Muscle of back (tissue), 13 donors: ENCODE measurements around the gene TAS2R30. TPM values are rescaled to one million over a fixed set of nuclear protein-coding genes. Genes with fewer than 3 reads are reported as not detected.
A peak's percentile ranks its signal among the peaks of the same experiment; 100 is the strongest.

Experiments
- DNase-seq, 3 donors: peaks; one replicate each; pipeline versions ENCODE4 v3.0.0 to v3.0.0-alpha.2; 2013
- long read RNA-seq, 9 donors: transcript quantifications; one replicate each; lab custom pipeline, GENCODE V29; 2026
- polyA plus RNA-seq, 10 donors: library from polyadenylated mRNA; unstranded; fragments of 120-200 nt; gene quantifications; one replicate each; pipeline ENCODE4 v1.2.1, GENCODE V29; 2013; ENCODE audit not compliant: insufficient read length in 10 of 10

The TAS2R30 gene, protein sequence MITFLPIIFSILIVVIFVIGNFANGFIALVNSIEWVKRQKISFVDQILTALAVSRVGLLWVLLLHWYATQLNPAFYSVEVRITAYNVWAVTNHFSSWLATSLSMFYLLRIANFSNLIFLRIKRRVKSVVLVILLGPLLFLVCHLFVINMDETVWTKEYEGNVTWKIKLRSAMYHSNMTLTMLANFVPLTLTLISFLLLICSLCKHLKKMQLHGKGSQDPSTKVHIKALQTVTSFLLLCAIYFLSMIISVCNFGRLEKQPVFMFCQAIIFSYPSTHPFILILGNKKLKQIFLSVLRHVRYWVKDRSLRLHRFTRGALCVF
- polyA plus RNA-seq = under 1 TPM in 8 of 10 donors, not detected in 2; 0.10 to 0.46 (median 0.14) TPM
- long read RNA-seq, donor 1 = 0 reads
- long read RNA-seq, donor 2 = 0 reads
- long read RNA-seq, donor 3 = 0 reads
- long read RNA-seq, donor 4 = 0 reads
- long read RNA-seq, donor 5 = 0 reads
- long read RNA-seq, donor 6 = 0 reads
- long read RNA-seq, donor 7 = 0 reads
- long read RNA-seq, donor 8, partial matches to known transcripts = 0 of 1 reads
- long read RNA-seq, donor 8, other reads (novel, unspliced or antisense) = 0 of 1 reads
- long read RNA-seq, donor 9 = 0 reads

DNA sequence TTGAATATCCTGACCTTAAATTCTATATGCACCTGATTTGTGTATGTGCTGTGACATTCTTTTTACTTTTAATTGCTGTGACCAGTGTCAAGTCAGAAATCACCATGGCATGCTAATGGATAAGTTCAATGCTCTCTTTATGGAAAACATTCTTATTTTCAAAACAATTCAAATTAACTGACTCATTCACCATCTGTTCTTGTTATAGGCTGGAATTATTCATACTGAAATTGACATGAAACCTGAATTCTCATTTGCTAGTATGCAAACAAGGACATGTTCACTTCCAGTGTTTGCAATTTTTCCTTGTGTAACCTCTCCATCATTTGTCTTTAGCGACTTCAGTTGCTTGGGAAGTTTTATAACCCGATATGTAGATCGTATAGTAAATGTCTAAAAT, at the start of gene TAS2R30:
TSS of gene TAS2R30 (minus strand) at position 340 of the 400 bp plus-strand sequence. CDS start 400 bp downstream, outside the sequence.
- DNase-seq = no peak

DNA sequence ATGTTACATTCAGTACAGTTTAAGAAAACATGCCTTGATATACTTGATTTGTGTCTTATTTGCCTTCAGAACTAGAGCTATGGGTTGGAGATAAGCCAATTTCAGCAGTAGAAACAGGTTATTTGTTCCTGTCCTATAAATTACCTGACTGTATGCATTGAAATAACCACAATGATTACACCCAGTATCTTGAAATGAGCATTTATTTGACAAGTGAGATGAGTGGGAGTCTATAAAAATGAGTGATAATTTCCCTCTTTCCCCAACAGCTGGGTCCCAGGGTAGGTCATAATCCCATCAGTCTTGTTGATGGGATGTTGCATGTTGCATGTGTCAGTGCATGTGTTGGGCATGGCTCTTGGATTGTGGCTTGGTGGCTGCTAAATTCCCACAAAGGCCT, 48.6 kb upstream of the TAS2R30 start:
- DNase-seq = no peak

DNA sequence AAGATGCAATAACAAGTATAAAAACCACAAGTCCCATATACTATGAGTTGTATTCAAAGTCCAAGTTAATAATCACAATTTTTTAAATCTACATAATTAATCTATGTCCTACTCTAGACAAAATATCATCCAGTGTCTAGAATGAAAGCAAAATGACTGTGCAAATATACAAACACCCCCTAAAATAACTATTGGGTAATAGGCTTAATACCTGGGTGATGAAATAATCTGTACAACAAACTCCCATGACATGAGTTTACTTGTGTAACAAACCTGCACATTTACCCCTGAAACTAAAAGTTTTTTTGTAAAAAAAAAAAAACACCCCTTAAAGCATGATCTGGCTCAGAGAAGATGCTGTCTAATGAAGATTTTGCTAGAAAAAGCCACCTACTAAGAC, 48.1 kb upstream of the TAS2R30 start:
- no peak for DNase-seq

DNA sequence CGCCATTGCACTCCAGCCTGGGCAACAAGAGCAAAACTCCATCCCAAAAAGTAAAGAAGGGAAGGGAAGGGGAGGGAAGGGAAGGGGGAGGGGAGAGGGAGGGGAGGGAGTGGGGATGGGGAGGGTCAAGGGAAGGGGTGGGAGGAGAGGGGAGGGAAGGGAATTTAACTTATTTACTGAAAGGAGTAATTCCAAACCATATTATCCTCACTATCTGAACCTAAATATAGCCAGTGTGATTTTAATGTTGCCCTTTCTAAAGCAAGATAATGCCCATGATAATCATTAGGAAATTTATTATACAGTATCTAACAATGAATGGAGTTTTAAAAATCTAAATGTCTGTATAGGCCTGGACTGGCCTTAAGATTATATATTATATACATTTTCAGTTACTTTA, 43.8 kb upstream of the TAS2R30 start:
- DNase-seq = no peak

DNA sequence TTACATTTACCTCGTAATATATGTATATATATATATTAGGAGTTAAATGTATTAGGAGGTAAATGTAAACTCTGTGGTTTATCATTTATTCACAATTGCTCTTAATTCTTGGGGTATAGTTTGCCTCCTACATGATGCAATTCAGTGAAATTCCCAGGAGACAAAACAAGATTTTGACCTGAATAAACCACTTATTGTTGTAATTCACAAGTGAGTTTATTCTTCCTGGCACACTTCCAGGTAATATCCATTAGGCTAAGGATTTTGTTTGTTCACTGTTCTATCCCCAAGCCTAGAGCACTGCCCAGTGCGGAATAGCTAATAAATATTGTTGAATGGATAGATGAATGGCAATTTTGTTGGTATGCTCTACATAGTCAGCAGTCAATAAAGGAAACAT, 39.6 kb upstream of the TAS2R30 start:
- no peak for DNase-seq

DNA sequence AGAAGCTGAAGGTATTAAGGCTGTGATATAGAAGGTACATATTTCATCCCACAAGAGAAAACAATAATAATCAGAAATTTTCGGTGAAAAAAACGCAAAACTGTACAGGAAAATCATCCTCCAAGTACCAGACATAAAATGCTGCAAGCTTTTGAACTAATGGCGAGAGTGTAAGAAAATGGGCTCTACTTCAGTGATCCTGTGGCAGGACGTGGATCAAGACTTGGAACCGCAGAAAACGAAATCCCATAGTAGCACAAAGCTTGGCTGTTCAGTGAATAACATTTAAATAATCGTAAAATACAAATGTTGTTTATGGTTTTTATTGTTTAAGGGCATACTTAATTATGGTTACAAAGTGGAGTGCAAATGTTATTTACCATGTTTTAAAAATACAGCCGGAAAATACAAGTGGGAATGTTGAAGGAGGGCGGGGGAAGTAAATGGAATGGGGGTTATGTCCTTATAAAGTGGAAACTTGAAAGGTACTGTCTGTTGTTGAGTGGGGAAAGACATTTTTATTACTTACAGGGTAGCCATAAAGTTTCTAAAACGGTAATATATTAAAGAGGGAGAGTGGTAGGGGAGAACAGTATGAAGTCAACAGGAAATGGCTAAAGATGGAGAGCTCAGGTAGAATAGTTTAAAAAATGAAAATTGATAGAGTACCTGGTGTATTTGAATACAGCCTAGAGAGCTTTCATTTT, 37.7 kb upstream of the TAS2R30 start:
- peak in 2 of 3 donors; percentile 28 to 75 for DNase-seq

DNA sequence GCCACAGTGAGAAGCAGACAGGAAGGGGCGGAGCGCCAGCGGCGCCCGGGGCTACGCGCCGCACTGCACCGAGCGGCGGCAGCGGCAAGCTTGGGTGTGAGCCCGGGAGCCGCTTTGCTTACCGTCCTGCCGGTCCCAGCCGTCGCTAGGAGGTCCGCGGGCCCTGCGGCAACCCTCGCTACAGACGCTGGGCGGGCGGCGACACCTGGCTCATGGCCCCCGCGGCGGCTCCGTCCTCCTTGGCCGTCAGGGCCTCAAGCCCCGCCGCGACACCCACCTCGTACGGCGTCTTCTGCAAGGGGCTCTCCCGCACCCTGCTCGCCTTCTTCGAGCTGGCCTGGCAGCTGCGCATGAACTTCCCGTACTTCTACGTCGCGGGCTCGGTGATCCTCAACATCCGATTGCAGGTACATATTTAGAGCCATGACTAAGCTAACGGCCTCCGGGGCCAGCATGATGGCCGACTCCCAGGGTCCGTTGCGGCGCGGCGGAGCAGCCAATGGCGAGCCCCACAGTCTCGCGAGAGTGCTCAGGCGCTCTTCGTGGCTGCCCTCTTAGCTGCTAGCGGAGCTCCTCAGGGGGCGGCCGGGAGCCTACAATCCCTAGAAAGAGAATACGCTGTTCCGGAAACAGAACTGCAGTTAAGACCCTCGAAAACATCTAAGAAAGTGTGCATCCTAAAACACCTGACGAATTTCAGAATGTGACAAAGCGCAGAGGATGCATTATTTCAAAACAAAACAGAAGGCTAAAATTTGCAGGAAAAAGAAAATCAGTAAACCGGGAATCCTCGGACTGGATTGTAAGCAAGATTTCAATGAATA, 36.9 kb upstream of the TAS2R30 start, which contains the start of gene SMIM10L1:
TSS of gene SMIM10L1 (plus strand) at position 50 of the 824 bp plus-strand sequence. CDS start at position 213, 163 bp downstream.
- DNase-seq = peak; percentile 95 to 99 (median 96)

DNA sequence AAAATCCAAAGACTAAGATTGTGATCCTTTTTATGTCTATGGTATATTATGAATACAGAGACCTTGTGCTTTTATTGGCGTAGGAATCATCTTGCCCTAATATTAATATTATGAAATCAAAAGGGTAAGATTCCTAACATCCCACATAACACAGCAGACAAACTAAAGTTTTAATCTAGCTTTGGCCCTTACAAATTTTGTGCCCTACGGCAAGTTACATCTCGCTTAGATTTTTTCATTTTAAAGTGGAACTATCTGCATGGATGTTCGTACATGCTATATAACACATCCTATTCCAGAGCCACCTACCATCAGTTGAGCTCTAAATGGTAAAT, 36.3 kb upstream of the TAS2R30 start:
- no peak for DNase-seq

DNA sequence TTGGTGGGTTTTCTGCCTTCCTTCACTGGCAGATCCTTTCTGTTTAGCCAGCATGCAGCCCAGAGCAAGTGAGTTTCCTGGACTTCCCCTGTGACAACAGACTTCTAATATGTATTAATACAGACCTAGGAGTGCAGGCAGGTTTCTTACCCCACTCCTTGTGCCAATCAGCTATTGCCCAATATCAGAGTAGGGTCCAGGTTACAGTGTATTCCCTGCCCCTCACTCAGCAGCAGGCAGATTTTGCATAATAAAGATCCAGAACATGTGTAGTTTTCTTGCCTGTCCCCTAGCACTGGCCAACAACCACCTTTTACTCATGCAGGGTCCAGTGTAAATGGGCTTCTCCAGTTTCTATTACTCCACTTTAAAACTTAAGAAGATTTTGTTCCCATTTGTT, 31.9 kb upstream of the TAS2R30 start:
- DNase-seq = no peak

DNA sequence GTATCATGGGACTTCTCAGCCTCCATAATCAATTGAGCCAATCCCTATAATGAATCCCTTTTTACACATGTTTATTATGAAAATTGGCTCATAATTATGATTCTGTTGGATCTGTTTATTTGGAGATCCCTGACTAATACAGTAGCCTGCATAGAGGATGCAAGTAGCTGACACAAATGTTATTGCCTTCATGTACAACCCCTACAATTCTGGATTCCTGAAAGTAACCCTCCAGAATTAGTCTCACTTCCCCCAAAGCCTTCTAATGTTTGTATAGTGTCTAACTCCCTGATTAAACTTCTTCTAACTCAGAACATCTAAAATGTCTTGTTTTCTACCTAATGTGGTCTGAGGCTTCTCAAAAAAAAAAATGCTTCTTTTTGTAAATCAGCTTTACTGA, 29.9 kb upstream of the TAS2R30 start:
- DNase-seq = no peak

DNA sequence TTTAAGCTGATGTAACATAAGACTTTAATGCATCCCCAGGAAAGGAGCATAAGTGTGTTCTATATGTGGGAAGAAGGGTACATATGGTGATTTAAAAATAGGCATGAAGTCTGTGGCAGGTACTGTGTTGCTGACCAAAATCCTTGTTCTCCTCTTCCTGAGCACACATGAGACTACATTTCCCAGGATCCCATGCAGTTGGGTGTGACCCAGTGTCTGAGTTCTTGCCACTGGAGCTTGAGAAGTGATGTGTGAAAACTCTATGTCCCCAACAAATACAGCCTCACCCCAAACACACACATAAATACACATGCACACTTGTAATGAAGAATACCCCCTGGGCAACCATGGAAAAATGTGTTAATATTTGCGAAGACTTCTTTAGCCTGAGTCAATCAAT, 28.1 kb upstream of the TAS2R30 start:
- DNase-seq = no peak

DNA sequence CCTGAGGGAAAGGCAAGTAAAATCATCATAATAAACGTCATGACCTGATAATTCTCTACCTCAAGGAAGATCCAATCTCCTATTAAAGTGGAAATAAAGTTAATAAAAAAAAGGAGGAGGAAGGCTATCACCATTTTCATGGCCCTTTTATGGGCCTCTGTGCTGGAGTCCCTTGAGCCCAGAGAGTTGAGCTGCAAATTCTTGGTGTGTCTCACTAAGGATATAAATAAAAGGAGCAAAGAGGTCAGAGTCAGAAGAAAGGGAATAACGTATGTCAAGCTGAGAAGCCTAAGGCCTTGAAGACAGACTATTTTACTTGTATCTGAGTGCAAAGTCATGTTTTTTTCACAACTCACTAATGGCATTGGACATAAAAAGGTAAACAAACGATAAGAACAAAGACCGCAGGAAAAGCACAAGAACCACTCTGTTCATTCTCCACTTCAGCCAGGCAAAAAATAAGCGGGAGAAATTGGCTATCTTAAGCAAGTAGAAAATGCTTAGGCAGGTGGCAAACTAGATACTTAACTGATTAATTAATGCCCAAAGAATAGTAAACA, 24.5 kb upstream of the TAS2R30 start:
- no peak for DNase-seq

DNA sequence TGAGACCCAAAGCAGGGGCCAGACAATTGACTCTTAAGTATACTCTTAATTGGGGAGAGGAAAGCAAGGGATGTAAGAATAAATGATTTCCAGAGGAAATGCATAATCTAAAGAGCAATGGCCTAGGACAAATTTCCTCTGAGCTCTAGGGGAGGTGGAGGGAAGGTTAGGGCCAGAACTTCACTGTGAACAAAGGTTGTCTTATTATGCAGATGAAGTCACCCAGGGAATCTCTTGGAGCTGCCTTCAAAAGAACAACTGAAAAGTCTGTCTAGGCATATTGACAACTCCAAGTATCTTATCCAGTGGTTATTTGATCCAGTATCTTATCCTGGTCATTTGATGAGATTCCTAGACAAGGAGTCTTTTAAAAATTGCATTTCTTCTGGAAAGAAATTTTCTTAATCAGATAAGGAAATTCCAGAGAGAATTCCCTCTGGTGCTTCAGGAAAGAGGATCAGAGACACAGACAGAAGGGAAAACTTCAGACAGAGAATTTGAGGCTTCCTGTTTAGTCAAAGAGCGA, 20.0 kb upstream of the TAS2R30 start:
- no peak for DNase-seq

DNA sequence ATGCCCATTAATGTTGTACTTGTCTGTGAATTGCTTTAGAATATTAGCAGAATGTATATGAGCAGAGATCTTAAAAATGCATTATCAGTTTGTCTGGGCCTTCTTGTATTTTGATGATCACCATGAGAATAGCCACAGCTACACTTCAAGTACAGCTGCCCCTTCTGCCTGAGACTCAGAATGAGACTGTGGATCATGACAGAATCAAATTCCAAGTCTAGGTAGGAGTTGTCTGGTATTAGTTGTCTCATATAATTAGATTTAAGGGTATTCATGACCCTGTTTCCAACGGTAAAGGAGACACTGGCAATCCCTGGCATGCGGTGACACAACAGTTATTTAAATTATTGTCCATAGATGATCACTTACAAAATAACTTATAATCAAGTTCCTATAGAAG, 18.3 kb upstream of the TAS2R30 start:
- no peak for DNase-seq

DNA sequence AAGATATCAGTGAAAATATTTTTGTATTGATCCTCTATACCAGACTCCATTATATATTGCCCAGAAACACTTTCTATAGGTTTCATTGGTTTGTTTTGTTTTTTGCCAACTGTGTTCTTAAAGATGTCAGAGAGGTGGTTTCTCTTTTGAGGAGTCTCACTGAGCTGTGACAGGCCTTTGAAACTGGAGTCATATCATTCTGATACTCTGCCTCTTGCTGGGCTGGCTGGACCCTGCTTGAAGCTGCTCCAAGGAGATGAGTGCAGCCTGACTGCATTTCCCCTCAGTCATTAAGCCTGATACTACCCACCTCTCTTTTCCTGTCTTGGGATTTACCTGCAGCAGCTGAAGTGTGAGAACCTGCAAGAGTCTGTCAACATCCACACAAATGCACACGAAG, 16.4 kb upstream of the TAS2R30 start:
- DNase-seq = no peak

DNA sequence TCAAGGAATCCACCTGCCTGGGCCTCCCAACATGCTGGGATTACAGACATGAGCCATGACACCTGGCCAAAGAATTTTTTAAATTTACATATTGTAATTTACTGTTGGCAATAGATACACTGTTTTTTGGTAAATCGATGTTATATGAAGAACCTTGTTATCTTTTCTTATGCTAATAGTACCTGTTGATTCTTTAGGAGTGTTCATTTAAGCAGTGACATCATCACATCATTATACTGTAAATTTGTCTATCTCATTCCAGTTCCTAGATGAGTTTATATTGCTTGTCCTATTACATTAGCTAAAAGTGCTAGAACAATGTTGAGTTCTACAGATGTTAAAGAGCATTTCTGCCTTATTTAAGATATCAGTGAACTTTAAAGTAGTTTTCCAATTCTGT, 13.0 kb upstream of the TAS2R30 start:
- DNase-seq = no peak

DNA sequence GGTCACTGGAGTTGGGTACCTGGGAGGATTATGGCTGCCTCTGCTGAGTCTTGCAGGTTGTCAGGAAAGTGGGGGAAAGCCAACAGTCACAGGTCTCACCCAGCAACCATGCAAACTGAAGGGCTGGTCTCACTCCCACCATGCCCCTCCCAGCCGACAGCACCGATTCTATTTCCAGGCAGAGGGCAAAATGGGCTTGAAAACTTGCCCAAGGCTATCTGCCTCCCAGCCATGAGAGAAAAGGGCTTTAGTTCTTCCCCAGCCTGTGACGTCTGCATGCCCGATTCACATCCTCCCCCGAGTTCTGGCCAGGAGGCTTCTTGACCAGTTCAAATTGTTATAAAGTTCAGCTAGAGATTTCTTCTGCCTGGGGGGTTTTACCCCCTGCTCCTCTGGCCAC, 9.9 kb upstream of the TAS2R30 start:
- no peak for DNase-seq

DNA sequence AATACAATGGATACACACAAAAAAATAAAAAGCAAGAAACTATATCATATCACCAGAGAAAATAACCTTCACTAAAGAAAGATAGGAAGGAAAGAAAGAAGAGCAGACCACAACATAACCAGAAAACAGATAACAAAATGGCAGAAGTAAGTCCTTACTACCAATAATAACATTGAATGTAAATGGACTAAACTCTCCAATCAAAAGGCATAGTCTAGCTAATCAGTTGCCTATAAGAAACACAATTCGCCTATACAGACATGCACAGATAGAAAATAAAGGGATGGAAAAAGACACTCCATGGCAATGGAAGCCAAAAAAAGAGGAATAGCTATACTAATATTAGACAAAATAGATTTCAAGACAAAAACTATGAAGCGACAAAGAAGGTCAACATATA, 8.9 kb upstream of the TAS2R30 start:
- no peak for DNase-seq

DNA sequence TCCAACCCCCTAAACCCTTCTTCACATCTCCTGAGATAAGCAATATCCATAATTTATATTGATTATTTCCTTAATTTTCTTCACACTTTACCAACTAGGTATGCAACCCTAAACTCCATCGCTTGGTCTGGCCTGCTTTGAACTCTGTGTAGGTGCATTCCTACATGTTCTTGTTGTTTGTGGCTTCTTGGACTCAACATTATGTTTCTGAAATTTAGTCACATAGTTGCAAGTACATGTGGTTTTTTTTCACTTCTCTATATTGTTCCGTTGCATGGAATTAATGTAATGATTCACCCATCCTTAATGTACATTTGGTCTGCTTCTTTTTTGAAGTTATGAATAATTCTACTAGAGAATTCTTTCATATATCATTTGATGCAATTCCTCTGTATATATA, 1.6 kb upstream of the TAS2R30 start:
- DNase-seq = no peak

DNA sequence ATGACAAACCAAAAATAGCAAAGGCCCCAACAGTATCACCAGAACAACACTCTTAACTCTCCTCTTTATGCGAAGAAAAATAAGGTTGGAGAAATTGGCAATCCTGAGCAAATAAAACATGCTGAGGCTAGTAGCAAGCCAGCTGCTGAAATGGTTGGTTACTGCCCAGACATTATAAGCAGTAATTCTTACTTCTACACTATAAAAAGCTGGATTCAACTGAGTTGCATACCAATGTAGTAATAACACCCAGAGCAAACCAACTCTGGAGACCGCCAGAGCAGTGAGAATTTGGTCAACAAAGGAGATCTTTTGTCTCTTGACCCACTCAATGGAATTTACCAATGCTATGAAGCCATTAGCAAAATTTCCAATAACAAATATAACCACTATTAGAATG, 628 bp downstream of the TAS2R30 start:
- DNase-seq = no peak

DNA sequence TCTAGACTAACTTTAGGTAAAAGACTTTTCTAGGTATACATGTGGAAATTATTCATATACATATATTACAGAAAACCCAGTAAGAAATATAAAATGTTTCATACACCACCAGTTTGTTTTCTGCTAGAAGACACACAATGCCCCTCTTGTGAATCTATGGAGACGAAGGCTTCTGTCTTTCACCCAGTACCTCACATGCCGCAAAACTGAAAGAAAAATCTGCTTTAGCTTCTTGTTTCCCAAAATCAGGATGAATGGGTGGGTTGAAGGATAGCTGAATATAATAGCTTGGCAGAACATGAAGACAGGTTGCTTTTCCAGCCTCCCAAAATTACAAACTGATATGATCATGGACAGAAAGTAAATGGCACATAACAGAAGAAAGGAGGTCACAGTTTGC, 1.3 kb downstream of the TAS2R30 start:
- no peak for DNase-seq
